Subcutaneous adipose tissue (tissue), 4 donors: ENCODE measurements around the gene TOPBP1. TPM values are rescaled to one million over a fixed set of nuclear protein-coding genes. Genes with fewer than 3 reads are reported as not detected.

ENCODE experiments used
- total RNA-seq, 4 donors: library from RNA; depleted of rRNA; stranded (reverse); fragments of >200 nt; gene quantifications; one replicate each; pipeline ENCODE4 v1.1.0, GENCODE V29; 2016
- TF ChIP-seq, protein P1 (sequence below): fragments of 450-650 bp; IDR thresholded peaks from one replicate; pipeline ENCODE4 v1.5.1; 2016; ENCODE audit warnings: low read depth, mild to moderate bottlenecking, control low read depth, antibody characterized with exemption, moderate library complexity

Gene TOPBP1
- total RNA-seq, 4 donors from 2014 or later: 26.2 to 35.9 (median 28.5) TPM

DNA sequence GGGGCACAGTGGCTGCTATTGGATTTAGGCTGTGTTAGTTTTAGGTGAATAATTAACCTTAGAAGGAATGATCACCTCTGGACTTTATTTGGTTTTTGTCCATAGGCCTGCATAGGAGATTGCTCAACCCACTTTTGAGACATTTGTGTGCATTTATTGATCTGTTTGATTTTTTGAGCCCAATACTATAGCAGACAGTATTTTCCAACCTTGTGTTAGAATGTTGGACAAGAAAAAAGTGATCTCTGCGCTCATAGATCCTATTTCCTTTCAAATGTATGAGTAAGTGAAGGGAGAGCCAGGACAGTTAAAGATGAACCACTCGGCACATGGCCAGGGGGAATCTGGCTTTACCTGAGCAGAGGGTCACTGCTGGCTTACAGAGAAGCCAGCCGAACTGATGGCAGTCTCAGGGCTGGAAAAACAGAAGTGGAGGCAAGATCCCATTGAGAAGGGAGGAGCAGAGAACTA lies 8.8 kb upstream of the TOPBP1 start:
- TF ChIP-seq, protein P1, sequence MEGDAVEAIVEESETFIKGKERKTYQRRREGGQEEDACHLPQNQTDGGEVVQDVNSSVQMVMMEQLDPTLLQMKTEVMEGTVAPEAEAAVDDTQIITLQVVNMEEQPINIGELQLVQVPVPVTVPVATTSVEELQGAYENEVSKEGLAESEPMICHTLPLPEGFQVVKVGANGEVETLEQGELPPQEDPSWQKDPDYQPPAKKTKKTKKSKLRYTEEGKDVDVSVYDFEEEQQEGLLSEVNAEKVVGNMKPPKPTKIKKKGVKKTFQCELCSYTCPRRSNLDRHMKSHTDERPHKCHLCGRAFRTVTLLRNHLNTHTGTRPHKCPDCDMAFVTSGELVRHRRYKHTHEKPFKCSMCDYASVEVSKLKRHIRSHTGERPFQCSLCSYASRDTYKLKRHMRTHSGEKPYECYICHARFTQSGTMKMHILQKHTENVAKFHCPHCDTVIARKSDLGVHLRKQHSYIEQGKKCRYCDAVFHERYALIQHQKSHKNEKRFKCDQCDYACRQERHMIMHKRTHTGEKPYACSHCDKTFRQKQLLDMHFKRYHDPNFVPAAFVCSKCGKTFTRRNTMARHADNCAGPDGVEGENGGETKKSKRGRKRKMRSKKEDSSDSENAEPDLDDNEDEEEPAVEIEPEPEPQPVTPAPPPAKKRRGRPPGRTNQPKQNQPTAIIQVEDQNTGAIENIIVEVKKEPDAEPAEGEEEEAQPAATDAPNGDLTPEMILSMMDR: no peak

DNA sequence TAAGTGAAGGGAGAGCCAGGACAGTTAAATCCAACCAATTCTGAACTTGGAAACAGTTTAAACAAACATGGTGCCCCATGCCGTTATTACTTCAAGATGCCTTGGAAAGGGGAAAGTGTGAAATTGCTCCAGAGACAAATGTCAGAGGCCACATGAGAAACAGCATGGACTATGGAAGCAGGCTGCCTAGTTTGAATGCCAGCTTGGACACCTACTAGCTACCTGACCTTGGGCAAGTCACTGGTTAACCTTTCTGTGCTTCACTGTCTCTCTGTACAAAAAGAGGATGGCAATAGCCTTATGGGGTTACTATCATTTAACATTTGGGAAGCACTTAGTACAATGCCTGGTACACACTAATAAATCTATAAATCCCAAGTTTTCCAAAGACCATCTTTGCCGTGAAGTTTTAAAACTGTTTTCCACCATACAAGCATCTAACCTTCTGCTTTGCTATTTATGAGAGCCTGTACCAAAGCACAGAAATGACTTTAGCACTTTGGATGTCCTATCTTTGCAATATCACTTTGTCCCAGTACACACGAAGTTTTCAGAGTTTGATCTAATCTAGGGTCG lies 8.3 kb upstream of the TOPBP1 start:
- TF ChIP-seq, protein P1: no peak

DNA sequence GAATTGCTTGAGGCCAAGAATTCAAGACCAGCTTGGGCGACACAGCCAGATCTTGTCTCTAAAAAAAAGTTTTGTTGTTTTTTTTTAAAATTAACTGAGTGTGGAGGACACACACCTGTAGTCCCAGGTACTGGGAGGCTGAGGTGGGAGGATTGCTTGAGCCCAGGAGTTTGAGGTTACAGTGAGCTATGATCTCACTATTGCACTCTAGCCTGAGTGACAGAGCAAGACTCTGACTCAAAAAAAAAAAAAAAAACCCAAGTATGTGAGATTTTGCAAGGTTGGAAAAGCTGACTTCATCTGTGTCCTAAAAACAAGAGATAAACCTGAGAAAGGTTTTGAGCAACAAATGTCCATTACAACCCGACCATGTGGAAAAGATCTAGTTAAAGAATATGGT lies 5.4 kb upstream of the TOPBP1 start:
- TF ChIP-seq, protein P1: no peak

DNA sequence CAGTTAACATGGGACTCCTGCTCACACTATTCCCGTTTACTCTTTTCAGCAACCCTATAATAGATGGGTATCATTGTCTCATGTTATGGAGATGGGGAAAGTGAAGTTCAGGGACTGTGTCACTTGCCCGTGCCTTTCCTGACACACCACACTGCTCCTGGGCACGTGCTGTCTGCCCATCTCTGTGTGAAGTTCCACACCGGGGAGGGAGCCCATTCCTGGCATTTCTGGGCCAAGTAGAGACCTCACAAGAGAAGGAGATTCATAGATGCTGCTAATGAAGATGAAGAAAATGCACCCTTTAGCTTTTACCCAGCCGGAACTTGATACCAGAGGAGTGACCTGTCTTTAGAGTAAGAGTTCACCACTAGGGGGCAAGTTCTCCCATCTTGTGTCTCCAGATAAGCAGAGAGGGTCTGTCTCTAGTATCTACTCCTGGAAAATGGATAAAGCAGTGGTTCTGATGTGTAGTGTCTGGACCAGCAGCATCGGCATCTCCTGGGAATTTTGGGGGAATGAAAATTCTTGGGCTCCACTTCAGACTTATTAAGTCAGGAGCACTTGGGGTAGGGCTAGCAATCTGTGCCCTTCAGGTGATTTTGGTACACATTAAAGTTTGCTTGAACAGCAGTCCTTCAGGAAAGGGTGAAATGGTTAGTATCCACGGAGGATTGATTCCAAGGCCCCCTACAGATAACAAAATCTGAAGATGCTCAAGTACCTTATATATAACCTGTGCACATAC lies 2.0 kb upstream of the TOPBP1 start:
- TF ChIP-seq, protein P1: no peak

DNA sequence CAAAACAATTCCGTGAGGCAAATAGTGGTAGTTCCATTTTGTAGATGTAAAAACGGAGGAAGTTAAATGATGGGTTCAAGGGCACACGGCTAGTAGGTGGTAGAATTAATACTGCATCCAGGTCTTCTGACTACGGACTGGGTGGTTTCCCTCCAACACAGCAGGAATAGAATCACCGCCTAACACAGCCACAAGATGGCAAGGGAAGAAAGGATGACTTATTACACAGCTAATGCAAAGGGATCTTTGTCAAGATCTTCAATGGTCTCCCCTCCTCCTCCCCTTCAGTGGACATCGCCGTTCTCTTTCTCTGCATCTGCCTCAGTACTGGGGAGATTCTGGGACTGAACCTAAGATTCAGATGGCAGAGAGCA lies 524 bp upstream of the TOPBP1 start:
- TF ChIP-seq, protein P1: no peak

DNA sequence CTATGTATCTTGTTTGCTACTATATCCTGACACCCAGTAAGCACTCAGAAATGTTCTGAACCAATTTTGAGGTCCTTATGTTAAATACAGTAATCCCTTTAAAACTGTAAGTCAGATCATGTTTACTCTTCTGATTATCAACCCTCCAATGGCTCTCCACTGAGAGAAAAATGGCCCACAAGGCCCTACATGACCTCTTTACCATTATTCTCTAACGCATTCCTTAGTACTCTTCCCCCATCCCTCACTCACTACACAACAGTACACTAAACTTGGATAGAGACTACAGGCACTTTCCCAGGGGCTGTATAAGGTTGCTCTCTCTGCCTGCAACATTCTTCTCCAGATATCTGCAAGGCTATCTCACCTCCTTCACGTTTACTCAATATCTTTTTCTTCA lies 1.9 kb downstream of the TOPBP1 start:
- TF ChIP-seq, protein P1: no peak

DNA sequence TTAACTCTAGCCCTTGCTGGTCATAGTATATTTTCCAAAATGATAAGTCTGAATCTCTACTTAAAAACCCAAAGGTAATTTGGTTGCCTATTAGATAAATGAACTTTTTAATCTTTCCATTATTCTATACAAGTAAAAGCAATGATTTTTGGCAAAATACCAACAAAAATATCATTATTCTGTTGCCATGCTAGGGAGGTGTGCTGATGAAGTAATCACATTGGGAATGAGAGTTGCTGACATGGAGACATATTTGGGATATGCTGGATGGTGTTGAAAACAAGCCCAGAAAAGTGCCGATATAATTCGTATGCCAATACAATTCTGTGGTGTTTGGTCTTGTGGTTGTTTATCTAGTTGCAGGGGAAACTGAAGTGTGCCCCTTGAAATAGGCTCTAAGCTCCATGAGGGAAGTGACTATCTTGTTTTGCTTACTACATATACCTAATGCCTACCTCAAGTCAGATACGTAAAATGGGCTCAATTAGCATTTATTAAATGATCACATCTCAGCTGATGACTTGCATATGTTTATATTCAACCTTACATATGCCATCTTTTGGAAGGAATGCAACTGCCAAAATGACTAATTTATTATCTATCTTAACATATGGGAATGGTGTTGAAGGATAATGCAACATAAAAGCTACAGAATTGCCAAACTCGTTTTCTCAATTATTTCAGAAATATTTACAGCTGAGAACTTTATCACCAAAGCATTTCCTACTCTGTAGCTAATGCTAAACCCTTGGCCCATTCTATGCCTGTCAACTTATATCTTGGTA lies 5.8 kb downstream of the TOPBP1 start:
- TF ChIP-seq, protein P1: no peak
